Natural killer cell (primary cell): ENCODE measurements around the gene ODR4. TPM values are rescaled to one million over a fixed set of nuclear protein-coding genes. Genes with fewer than 3 reads are reported as not detected.

Experiments
- ATAC-seq, 3 donors: fragments of 150-1000 bp in 2 of 3; fragments of 200-7000 bp in 1 of 3; cut with Tn5 transposase; 1 replicate in 1 of 3; 2 replicates in 2 of 3; pipeline ENCODE4 v1.10.0; 2021; ENCODE audit warnings: mild to moderate bottlenecking in 2 of 3, moderate library complexity in 2 of 3
- DNase-seq, 2 donors: peaks; one replicate each; pipeline versions ENCODE4 v3.0.0 to v3.0.0-alpha.2; 2013 to 2021; ENCODE audit warnings: mixed read lengths in 1 of 2
- H3K27ac ChIP-seq: one replicate; pipeline ENCODE4 v1.5.1; 2013; ENCODE audit warnings: mild to moderate bottlenecking, low read length
- H3K27me3 ChIP-seq: one replicate; pipeline ENCODE4 v1.6.1; 2013; ENCODE audit warnings: low read length; ENCODE audit not compliant: control insufficient read depth, insufficient read depth
- H3K36me3 ChIP-seq: one replicate; pipeline ENCODE4 v1.6.1; 2013; ENCODE audit warnings: low read length; ENCODE audit not compliant: control insufficient read depth, insufficient read depth
- H3K4me1 ChIP-seq: one replicate; pipeline ENCODE4 v1.6.1; 2013; ENCODE audit warnings: low read length; ENCODE audit not compliant: control insufficient read depth, insufficient read depth
- H3K4me3 ChIP-seq: one replicate; pipeline ENCODE4 v1.5.1; 2013; ENCODE audit warnings: low read length
- H3K9me3 ChIP-seq: one replicate; pipeline ENCODE4 v1.6.1; 2013; ENCODE audit warnings: low read length; ENCODE audit not compliant: control insufficient read depth, insufficient read depth
- H3K27ac Mint-ChIP-seq, 2 donors: one replicate each; pipeline ENCODE4 v1.8.0; 2022; ENCODE audit warnings: mild to moderate bottlenecking in 2 of 2, mixed read lengths in 2 of 2, moderate library complexity in 1 of 2
- H3K27me3 Mint-ChIP-seq, 2 donors: one replicate each; pipeline ENCODE4 v1.8.0; 2022; ENCODE audit warnings: low read depth in 2 of 2, mixed read lengths in 2 of 2
- H3K36me3 Mint-ChIP-seq: one replicate; pipeline ENCODE4 v1.8.0; 2022; ENCODE audit warnings: mixed read lengths
- H3K4me1 Mint-ChIP-seq, 2 donors: one replicate each; pipeline ENCODE4 v1.8.0; 2022; ENCODE audit warnings: mixed read lengths in 2 of 2
- H3K4me3 Mint-ChIP-seq: one replicate; pipeline ENCODE4 v1.8.0; 2022; ENCODE audit warnings: mild to moderate bottlenecking, moderate library complexity, mixed read lengths
- H3K9me3 Mint-ChIP-seq, 2 donors: one replicate each; pipeline ENCODE4 v1.8.0; 2022; ENCODE audit warnings: mixed read lengths in 2 of 2
- WGBS: methylation state at CpG from one replicate; pipeline ENCODE4 v1.1.7; 2013; ENCODE audit warnings: missing lambda C conversion rate; ENCODE audit not compliant: insufficient coverage; 5-methylcytosine and 5-hydroxymethylcytosine counted together
- intact Hi-C: fragments of 100-400 bp; cut with micrococcal nuclease; formaldehyde crosslinking; loops from one replicate; pipeline ENCODE4 v1.14.2; 2022
- total RNA-seq, 4 donors: library from RNA; stranded (reverse); fragments of 120-200 nt in 1 of 4; gene quantifications; one replicate each; pipeline versions ENCODE4 v1.2.3 to v1.2.4, GENCODE V29; 2013 to 2022
- TF ChIP-seq, protein P1 (sequence below): fragments of 200-600 bp; IDR thresholded peaks from one replicate; pipeline ENCODE4 v1.8.0; 2022; ENCODE audit warnings: antibody characterized with exemption

The ODR4 gene
- total RNA-seq, 3 donors from 2014 or later (not counting 1 experiment from before 2014, with no cell fraction given) = 20.3 to 24.4 (median 21.0) TPM

DNA sequence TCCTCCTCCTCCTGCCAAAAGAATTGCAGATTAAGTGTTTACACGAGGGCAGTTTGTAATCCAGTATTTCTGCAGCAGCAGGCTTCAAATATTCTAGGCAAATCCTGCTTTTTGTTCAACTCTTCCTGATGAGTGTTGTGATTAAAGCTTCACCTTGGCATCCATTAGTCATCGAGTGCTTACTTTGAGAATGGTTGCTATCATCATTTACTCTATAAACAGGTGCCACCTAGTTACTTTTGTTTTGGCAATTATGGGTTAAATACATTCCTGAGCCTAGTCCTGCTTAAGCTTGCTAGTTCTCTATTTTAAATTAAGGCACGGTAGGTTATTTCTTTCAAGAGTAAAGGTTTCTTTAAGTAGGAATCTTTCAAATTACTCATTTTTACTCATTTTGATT, 64.9 kb downstream of the ODR4 start:
- no peaks in the 10 kb centered on the region for H3K36me3 ChIP-seq
- Mint-ChIP-seq H3K4me3 (no peak overlapping the region), H3K4me1 (no peaks in the 10 kb centered on the region), H3K36me3 (no peaks in the 10 kb centered on the region), H3K27ac (no peak overlapping the region), H3K27me3 (no peaks in the 10 kb centered on the region), H3K9me3 (no peaks in the 10 kb centered on the region)
- no peaks in the 10 kb centered on the region for H3K4me1 ChIP-seq
- WGBS = 50% methylated on average over 1 of the region's 3 CpGs
- ATAC-seq = no peak
- no peak for DNase-seq
- intact Hi-C loops = no loop called here
- H3K27me3 ChIP-seq = no peaks in the 10 kb centered on the region
- no peak overlapping the region for H3K4me3 ChIP-seq
- H3K9me3 ChIP-seq = no peaks in the 10 kb centered on the region
- H3K27ac ChIP-seq = no peak overlapping the region
- TF ChIP-seq, protein P1, sequence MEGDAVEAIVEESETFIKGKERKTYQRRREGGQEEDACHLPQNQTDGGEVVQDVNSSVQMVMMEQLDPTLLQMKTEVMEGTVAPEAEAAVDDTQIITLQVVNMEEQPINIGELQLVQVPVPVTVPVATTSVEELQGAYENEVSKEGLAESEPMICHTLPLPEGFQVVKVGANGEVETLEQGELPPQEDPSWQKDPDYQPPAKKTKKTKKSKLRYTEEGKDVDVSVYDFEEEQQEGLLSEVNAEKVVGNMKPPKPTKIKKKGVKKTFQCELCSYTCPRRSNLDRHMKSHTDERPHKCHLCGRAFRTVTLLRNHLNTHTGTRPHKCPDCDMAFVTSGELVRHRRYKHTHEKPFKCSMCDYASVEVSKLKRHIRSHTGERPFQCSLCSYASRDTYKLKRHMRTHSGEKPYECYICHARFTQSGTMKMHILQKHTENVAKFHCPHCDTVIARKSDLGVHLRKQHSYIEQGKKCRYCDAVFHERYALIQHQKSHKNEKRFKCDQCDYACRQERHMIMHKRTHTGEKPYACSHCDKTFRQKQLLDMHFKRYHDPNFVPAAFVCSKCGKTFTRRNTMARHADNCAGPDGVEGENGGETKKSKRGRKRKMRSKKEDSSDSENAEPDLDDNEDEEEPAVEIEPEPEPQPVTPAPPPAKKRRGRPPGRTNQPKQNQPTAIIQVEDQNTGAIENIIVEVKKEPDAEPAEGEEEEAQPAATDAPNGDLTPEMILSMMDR = no peak

DNA sequence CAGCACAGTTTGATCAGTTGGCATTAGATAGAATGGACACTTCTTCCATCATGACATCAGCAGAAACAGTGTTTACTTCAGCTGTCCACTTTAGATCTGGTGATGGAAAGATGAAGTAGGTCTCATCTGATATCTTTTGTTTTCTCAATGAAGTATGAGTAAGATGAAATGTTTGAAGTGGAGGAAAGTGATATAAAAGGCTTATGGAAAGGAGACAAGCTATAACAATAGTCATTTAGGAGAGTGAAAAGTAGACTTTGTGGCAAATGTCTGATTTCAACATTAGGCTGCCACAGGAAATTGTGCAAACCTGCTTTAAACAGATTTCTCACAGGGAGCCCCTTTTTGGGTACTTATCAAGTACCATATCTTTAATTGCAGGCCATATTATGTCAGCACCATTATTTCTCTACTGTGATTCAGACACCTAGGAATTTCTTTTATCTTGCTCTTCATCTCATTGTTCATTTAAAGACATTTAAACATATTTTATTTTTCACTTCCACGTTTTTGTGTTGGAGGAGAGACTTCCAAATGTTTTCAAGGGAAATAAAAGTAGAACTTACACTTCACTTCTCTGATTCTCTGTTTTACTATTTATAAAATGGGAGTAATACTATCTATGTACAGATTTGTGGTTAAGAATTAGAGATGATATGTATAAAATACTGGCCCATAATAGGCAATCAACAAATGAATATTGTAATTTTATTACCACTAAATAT, 67.2 kb downstream of the ODR4 start:
- TF ChIP-seq, protein P1 = no peak
- no CpG with 5 or more reads among the region's 1 CpG for WGBS
- no peak overlapping the region for H3K27ac Mint-ChIP-seq
- Histone ChIP-seq H3K4me3 (no peak overlapping the region), H3K4me1 (no peaks in the 10 kb centered on the region), H3K9me3 (no peaks in the 10 kb centered on the region), H3K27me3 (no peaks in the 10 kb centered on the region), H3K27ac (no peak overlapping the region), H3K36me3 (no peaks in the 10 kb centered on the region)
- no peaks in the 10 kb centered on the region for H3K9me3 Mint-ChIP-seq
- no peak overlapping the region for H3K4me3 Mint-ChIP-seq
- no peaks in the 10 kb centered on the region for H3K36me3 Mint-ChIP-seq
- peak in 1 of 3 donors; percentile 41 for ATAC-seq
- H3K27me3 Mint-ChIP-seq = no peaks in the 10 kb centered on the region
- H3K4me1 Mint-ChIP-seq = no peaks in the 10 kb centered on the region
- no peak for DNase-seq
- intact Hi-C loops = no loop called here

DNA sequence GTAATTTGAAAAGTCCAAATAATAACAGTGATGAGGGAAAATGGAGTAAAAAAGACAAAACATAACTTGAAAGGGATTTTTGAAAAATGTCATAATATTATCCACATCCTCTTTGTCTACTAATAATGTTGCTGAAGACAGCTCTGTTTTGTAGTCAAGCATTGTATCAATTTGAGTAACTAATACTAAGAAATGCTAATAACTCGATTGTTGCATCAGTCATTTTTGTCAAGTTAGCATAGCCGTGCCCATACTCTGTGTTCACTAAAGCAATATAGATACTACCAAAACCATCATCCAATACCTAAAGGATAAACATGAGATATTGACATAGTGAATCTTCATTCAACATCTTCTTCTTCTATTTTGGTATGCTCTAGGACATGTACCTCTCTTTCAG, 68.0 kb downstream of the ODR4 start:
- Mint-ChIP-seq H3K4me1 (no peaks in the 10 kb centered on the region), H3K4me3 (no peak overlapping the region), H3K36me3 (no peaks in the 10 kb centered on the region), H3K9me3 (no peaks in the 10 kb centered on the region), H3K27me3 (no peaks in the 10 kb centered on the region), H3K27ac (no peak overlapping the region)
- WGBS = 84% methylated on average over 2 of the region's 2 CpGs
- intact Hi-C loops = no loop called here
- Histone ChIP-seq H3K4me1 (no peaks in the 10 kb centered on the region), H3K27me3 (no peaks in the 10 kb centered on the region), H3K36me3 (no peaks in the 10 kb centered on the region), H3K4me3 (no peak overlapping the region), H3K27ac (no peak overlapping the region), H3K9me3 (no peaks in the 10 kb centered on the region)
- TF ChIP-seq, protein P1 = no peak
- DNase-seq (no peak), ATAC-seq (no peak)

DNA sequence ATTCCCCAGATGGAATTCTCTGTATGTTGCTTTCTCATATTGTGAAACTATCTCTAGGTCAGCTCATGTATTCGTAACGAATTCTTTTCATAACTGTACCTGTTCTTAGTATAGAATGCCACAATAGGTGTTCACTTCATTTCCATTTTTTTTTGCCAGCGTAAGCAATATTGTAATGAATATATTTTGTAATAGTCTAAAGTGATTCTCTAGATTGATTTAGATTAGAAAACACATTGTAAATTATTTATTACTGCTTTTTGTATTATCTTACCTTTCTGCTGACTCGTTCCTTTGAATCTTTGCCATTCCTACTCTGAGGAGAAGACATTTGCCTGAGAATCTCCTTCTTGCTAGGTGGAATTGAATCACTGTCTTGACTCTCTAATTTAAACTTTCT, 70.5 kb downstream of the ODR4 start:
- Mint-ChIP-seq H3K4me3 (no peak overlapping the region), H3K27me3 (no peaks in the 10 kb centered on the region), H3K27ac (no peak overlapping the region), H3K4me1 (no peaks in the 10 kb centered on the region), H3K9me3 (no peaks in the 10 kb centered on the region), H3K36me3 (no peaks in the 10 kb centered on the region)
- Histone ChIP-seq H3K27me3 (no peaks in the 10 kb centered on the region), H3K4me3 (no peak overlapping the region), H3K36me3 (no peaks in the 10 kb centered on the region), H3K27ac (no peak overlapping the region), H3K9me3 (no peaks in the 10 kb centered on the region), H3K4me1 (no peaks in the 10 kb centered on the region)
- intact Hi-C loops = no loop called here
- TF ChIP-seq, protein P1 = no peak
- WGBS = 94% methylated on average over 2 of the region's 4 CpGs
- ATAC-seq (no peak), DNase-seq (no peak)
